HepG2 (cell line): Measurements from ENCODE around the gene DNAI2. TPM values are rescaled to one million over a fixed set of nuclear protein-coding genes. Genes with fewer than 3 reads are reported as not detected.
A peak's percentile ranks its signal among the peaks of the same experiment; 100 is the strongest.

Experiments used
- ADNP ChIP-seq: sonication (generic); formaldehyde crosslinking; IDR thresholded peaks from 2 replicates; pipeline ENCODE4 v1.4.0; 2020; ENCODE audit warnings: missing genetic modification reagents
- ATF1 ChIP-seq: IDR thresholded peaks from 2 replicates; pipeline ENCODE4 v1.6.1; 2016; ENCODE audit warnings: mild to moderate bottlenecking, control low read depth
- DNMT1 ChIP-seq: sonication (generic); formaldehyde crosslinking; IDR thresholded peaks from 2 replicates; pipeline ENCODE4 v1.5.1; 2020; ENCODE audit warnings: mild to moderate bottlenecking, missing genetic modification reagents
- FOXJ3 ChIP-seq: sonication (generic); formaldehyde crosslinking; IDR thresholded peaks from 2 replicates; pipeline ENCODE4 v1.4.0; 2020; ENCODE audit warnings: missing genetic modification reagents, mild to moderate bottlenecking, borderline replicate concordance
- GABPB1 ChIP-seq: IDR thresholded peaks from 2 replicates; pipeline ENCODE4 v1.6.1; 2016; ENCODE audit warnings: mild to moderate bottlenecking, missing genetic modification reagents, moderate library complexity, missing compliant biosample characterization
- LCORL ChIP-seq, 2 experiments: fragments of 450-650 bp in 1 of 2; sonication (generic) in 1 of 2; formaldehyde crosslinking in 1 of 2; IDR thresholded peaks; 2 replicates each; pipeline versions ENCODE4 v1.5.0 to v1.6.1; 2017 to 2020; ENCODE audit warnings: antibody characterized with exemption in 1 of 2, missing genetic modification reagents in 1 of 2
- NFE2 ChIP-seq: sonication (generic); formaldehyde crosslinking; IDR thresholded peaks from 2 replicates; pipeline ENCODE4 v1.4.0; 2020; ENCODE audit warnings: missing genetic modification reagents
- NFE2L1 ChIP-seq: sonication (generic); formaldehyde crosslinking; IDR thresholded peaks from 2 replicates; pipeline ENCODE4 v1.4.0; 2020; ENCODE audit warnings: missing genetic modification reagents, mild to moderate bottlenecking, borderline replicate concordance
- NR2F6 ChIP-seq, 2 experiments: IDR thresholded peaks; 2 replicates each; pipeline ENCODE4 v1.6.1; 2016; ENCODE audit warnings: antibody characterized with exemption in 1 of 2, mild to moderate bottlenecking in 1 of 2
- RNF219 ChIP-seq: sonication (generic); formaldehyde crosslinking; IDR thresholded peaks from 2 replicates; pipeline ENCODE4 v1.5.0; 2020; ENCODE audit warnings: mild to moderate bottlenecking, missing genetic modification reagents
- SRSF1 ChIP-seq: fragments of 200-400 bp; formaldehyde crosslinking; optimal IDR thresholded peaks from 2 replicates; pipeline ENCODE3; 2017; ENCODE audit warnings: mild to moderate bottlenecking, low read depth, low read length, moderate library complexity
- TFE3 ChIP-seq: IDR thresholded peaks from 2 replicates; pipeline ENCODE4 v1.6.1; 2016
- TRAFD1 ChIP-seq: sonication (generic); formaldehyde crosslinking; IDR thresholded peaks from 2 replicates; pipeline ENCODE4 v1.5.1; 2020; ENCODE audit warnings: missing genetic modification reagents, mild to moderate bottlenecking, borderline replicate concordance
- U2AF1 ChIP-seq: fragments of 200-400 bp; formaldehyde crosslinking; optimal IDR thresholded peaks from 2 replicates; pipeline ENCODE3; 2017; ENCODE audit warnings: mild to moderate bottlenecking, low read depth, low read length
- ZFAT ChIP-seq: sonication (generic); formaldehyde crosslinking; conservative IDR thresholded peaks from 2 replicates; pipeline ENCODE4 v1.8.1; 2023; ENCODE audit warnings: missing genetic modification reagents, inconsistent platforms
- ZNF10 ChIP-seq: sonication (generic); formaldehyde crosslinking; IDR thresholded peaks from 2 replicates; pipeline ENCODE4 v1.4.0; 2020; ENCODE audit warnings: mild to moderate bottlenecking, low read depth, missing genetic modification reagents, borderline replicate concordance
- ZNF17 ChIP-seq: sonication (generic); formaldehyde crosslinking; IDR thresholded peaks from 2 replicates; pipeline ENCODE4 v1.5.0; 2020; ENCODE audit warnings: mild to moderate bottlenecking, missing genetic modification reagents
- ZNF33B ChIP-seq: sonication (generic); formaldehyde crosslinking; IDR thresholded peaks from 2 replicates; pipeline ENCODE4 v1.5.1; 2020; ENCODE audit warnings: mild to moderate bottlenecking, missing genetic modification reagents
- ZNF550 ChIP-seq: sonication (generic); formaldehyde crosslinking; IDR thresholded peaks from 2 replicates; pipeline ENCODE4 v1.4.0; 2020; ENCODE audit warnings: mild to moderate bottlenecking, missing genetic modification reagents, borderline replicate concordance
- ZNF614 ChIP-seq: IDR thresholded peaks from 2 replicates; pipeline ENCODE4 v1.6.1; 2018; ENCODE audit warnings: missing biosample characterization, missing genetic modification reagents, inconsistent platforms, borderline replicate concordance
- polyA plus RNA-seq, 8 experiments: library from polyadenylated mRNA; depleted of rRNA in 3 of 8; stranded (reverse) in 7 of 8; unstranded in 1 of 8; fragments of >200 nt; fragmentation: Illumina TruSeq in 4 of 8; extraction: Trizol in 4 of 8; gene quantifications; 2 replicates each; pipeline versions ENCODE4 v1.2.1 to v1.2.3, GENCODE V29; 2011 to 2016; ENCODE audit warnings: low read depth in 4 of 8, missing spikeins in 1 of 8, mixed read lengths in 1 of 8; ENCODE audit not compliant: insufficient read depth in 1 of 8
- total RNA-seq, 5 experiments: library from RNA; depleted of rRNA; stranded (reverse); fragments of >200 nt; fragmentation: Illumina TruSeq; extraction: Trizol; gene quantifications; 2 replicates each; pipeline ENCODE4 v1.2.3, GENCODE V29; 2016; ENCODE audit warnings: low read depth in 1 of 5
- TF ChIP-seq, protein P1 (sequence below): IDR thresholded peaks from 2 replicates; pipeline ENCODE4 v1.6.1; 2016; ENCODE audit warnings: low read depth, borderline replicate concordance
- TF ChIP-seq, protein P2 (sequence below): sonication (generic); formaldehyde crosslinking; IDR thresholded peaks from 2 replicates; pipeline ENCODE4 v1.5.0; 2020; ENCODE audit warnings: missing genetic modification reagents

The DNAI2 gene
- total and polyA plus RNA-seq, 2 of the 13 experiments (the other 11 are each of a cell fraction or from before 2014, with no cell fraction given) = not detected

DNA sequence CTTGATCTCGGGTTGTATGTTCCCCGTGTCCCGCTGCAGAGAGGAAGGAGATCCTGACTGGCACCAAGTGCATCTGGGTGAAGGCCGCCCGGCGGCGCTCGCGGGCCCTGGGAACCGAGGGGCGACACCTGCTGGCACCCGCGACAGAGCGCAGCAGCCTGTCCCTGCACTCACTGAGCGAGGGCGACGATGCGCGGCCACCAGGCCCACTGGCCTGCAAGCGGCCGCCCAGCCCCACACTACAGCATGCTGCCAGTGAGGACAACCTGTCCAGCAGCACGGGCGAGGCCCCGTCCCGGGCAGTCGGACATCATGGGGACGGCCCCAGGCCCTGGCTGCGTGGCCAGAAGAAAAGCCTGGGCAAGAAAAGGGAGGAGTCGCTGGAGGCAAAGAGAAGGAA, 80.1 kb downstream of the DNAI2 start (continued):
- TF ChIP-seq NR2F6 (IDR thresholded peaks at IDR 0.05) = no peak
- peak; percentile 51; the same call in 1 of the 2 replicates for TF ChIP-seq NR2F6 (CRISPR knock-in tag; IDR thresholded peaks at IDR 0.05)
- no peak for TF ChIP-seq RNF219 (CRISPR knock-in tag)
- no peak for TF ChIP-seq FOXJ3
- no peak for TF ChIP-seq NFE2L1 (CRISPR knock-in tag)
- no peak for TF ChIP-seq TFE3 (CRISPR knock-in tag)
- TF ChIP-seq ZFAT (CRISPR knock-in tag) = no peak
- no peak for TF ChIP-seq ATF1 (CRISPR knock-in tag)
- TF ChIP-seq, protein P1, sequence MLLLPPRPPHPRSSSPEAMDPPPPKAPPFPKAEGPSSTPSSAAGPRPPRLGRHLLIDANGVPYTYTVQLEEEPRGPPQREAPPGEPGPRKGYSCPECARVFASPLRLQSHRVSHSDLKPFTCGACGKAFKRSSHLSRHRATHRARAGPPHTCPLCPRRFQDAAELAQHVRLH (CRISPR knock-in tag) = peak; percentile 99
- TF ChIP-seq ZNF17 (CRISPR knock-in tag) = no peak
- peak; percentile 70; the same call in 1 of the 2 replicates for TF ChIP-seq GABPB1
- no peak for TF ChIP-seq ZNF10
- 0 out of 2 replicates have a peak, but pooled peaks have one; percentile 35 for TF ChIP-seq ZNF614 (CRISPR knock-in tag)
- no peak for TF ChIP-seq TRAFD1 (CRISPR knock-in tag)
- peak; percentile 86 for TF ChIP-seq ADNP (CRISPR knock-in tag)
- no peak for TF ChIP-seq NFE2 (CRISPR knock-in tag)
- no peak for TF ChIP-seq ZNF33B (CRISPR knock-in tag)
- no peak for TF ChIP-seq U2AF1
- TF ChIP-seq ZNF550 (CRISPR knock-in tag) = no peak
- no peak for TF ChIP-seq SRSF1
- TF ChIP-seq, protein P2, sequence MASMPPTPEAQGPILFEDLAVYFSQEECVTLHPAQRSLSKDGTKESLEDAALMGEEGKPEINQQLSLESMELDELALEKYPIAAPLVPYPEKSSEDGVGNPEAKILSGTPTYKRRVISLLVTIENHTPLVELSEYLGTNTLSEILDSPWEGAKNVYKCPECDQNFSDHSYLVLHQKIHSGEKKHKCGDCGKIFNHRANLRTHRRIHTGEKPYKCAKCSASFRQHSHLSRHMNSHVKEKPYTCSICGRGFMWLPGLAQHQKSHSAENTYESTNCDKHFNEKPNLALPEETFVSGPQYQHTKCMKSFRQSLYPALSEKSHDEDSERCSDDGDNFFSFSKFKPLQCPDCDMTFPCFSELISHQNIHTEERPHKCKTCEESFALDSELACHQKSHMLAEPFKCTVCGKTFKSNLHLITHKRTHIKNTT = no peak
- TF ChIP-seq DNMT1 = 0 out of 2 replicates have a peak, but pooled peaks have one; percentile 56
- TF ChIP-seq LCORL (IDR thresholded peaks at IDR 0.05) = no peak
- TF ChIP-seq LCORL (CRISPR knock-in tag; IDR thresholded peaks at IDR 0.05) = peak; percentile 50; the same call in 1 of the 2 replicates
